NCI-H2107 treated with DMSO at 0.1 percent for 48 hours (cell line): ENCODE results near the gene SURF1.

Source experiments
- DNase-seq: peaks from one replicate; lab custom pipeline; 2025; ENCODE audit not compliant: unreplicated experiment; lab: John Stamatoyannopoulos, UW

Gene SURF1

DNA sequence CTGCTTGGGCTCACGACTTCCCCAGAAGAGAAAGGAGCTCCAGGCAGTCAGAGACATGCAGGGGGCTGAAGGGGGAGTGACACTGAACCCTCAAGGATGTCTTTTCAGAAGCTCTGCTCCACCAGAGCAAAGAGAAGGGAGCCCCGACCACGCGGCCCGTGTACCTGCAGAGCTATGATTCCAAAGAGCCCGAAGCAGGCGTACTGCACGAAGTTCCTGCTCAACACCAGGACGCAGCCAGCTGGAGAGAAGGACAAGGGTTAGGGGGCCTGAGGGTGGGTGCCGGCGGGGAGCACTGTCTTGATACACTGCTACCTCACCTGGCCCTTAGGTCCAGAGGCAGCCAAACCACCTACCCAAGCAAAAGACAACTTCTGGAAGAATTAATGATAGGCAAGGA is 10.1 kb upstream of the SURF1 start:
- DNase-seq, result no peak

DNA sequence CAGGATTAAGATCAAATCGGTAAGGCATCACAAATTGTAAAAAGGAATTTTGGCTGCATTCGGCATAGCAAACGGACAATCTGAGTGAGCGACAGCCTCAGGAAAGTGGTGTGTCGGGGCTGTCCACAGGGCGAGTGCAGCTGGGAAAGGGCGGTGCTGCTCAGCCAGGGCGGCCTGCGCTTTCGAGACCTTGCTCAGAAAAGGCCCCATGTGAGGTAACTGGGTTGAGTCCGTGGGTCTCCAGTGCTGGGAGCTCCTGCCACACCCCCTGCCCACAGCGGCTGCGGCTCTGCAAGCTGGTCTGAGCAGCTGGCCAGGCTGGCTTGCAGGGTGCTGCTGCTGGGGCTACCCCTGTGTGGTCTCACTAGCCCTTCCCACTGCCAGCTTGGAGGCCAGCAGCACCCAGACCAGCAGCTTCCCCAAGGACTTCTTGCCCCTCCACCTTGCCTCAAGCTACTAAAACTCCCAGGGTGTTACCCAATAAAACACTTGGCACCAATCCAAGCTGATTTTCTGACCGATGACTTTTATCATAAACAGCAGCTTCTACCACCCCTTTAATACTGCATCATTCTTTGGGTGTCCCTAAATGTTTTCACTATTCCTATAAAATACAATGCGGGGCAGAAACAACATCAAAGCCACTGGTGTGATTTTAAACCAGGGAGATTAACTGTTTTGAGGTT is 6.2 kb upstream of the SURF1 start:
- no peak for DNase-seq

DNA sequence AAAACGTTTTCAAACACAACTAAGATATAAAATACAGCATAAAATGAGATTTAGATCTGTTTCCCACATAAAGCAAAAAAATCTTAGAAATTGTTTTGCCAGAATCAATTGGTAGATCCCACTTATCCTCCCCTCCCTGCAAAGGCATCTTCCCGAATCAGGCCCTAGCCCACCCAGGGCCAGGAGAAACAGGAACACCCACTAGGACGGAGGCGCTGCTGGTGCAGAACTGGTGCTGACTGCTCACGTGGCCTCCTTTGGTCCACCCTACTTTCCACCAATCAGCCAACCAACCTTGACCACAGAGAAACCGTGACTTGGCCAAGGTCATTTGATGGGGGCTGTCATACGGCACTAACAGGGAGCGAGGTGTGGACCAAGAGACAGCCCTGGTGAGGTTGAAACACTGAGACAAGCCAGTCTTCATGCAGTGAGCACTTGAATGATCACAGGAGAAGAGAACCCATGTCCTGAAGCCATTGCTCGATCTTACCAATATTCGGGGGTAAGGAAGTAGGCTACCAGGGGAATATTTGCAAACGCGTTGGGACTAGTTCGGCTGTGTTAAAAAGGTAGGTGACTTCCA is 5.3 kb upstream of the SURF1 start:
- no peak for DNase-seq

DNA sequence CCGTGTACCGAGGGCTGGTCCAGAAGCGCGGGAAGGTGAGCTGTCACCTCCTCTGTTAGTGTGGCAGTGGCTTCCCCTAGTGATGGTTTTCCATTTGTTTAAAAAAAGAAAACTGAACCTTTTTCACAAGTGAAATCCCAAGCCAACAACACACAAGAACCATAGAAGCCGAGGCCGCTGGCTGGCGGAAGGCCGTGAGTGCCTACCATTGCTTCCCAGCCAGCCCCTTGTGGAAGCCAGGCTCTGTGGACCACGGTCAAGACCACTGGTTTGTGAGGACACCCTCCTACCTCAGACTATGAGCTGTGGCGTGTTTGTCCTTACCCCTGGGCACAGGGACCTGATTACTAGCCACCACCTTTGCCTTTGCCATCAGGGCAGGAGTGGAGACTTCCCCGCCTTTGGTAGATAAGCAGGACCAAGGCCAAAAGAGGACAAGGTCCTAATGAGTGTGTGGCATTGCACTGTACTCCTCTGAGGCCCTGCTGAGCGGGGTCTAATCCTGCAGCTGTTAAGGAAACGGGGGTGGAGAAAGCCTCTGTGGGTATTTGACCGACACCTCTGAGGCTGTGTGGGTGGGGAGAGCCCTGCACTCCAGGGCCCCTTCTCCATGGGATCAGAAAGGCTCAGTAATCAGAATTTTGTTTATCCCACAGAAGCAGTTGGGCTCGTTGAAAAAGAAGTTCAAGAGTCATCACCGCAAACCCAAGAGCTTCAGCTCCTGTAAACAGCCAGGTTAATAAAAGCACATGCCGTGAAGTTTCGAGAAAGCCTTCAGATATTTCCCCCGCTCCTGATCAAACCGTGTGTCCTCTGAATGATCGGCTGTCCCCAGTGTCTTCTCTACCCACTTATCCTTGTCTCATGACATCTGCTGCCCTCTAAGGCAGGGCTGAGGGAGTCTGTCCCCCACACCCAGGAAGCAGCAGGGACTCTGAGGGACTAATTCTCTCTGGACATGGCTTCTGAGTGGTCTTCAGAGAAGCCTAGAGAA is 4.4 kb upstream of the SURF1 start:
- DNase-seq, result no peak

DNA sequence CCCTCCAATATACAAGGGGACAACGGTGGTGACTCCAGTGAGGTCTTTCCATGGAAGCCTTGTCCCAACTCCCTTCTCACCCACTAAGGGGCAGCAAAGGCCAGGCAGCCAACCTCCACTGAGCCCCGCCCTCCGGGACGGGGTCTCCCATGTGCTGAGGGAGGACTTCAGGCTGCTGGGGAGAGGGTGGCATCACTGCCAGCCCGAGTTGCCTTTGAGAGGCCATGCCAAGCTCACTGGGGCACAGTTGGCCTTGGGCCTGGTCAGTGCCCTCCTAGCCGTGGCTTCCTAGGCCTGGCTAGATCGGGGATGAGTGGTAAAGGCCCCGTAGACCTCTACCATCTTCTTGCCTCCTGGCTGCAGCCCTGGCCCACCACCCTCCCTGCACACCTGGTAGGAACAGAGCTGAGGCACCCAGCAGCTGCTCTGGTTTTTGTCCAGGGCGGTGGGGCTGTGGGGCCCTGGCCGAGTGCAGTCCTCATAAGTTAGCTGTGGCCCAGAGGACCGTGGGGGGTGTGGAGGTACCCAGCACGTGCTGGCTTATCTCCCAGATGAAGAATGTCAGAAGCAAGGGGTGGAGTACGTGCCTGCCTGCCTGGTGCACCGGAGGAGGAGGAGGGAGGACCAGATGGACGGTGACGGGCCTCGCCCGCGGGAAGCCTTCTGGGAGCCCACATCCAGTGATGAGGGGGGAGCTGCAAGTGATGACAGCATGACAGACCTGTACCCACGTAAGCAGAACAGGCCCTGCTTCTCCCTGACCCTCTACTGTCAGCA is 3.3 kb upstream of the SURF1 start:
- DNase-seq, result no peak

DNA sequence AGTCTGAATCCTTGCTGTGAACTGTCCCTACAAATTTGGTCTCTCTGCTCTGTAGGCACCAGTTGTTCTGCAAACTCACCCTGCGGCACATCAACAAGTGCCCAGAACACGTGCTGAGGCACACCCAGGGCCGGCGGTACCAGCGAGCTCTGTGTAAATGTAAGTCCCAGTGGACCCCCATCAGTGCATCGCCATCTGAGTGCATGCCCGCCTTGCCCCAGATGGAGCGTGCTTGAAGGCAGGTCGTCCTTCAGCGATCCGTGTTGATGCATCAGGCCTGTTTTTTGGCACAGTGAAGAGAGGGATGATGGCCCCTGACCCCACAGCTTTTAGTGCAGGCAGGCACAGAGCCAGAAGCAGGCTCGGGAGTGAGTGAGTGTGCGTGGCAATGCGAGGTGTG is 1.4 kb upstream of the SURF1 start:
- no peak for DNase-seq

DNA sequence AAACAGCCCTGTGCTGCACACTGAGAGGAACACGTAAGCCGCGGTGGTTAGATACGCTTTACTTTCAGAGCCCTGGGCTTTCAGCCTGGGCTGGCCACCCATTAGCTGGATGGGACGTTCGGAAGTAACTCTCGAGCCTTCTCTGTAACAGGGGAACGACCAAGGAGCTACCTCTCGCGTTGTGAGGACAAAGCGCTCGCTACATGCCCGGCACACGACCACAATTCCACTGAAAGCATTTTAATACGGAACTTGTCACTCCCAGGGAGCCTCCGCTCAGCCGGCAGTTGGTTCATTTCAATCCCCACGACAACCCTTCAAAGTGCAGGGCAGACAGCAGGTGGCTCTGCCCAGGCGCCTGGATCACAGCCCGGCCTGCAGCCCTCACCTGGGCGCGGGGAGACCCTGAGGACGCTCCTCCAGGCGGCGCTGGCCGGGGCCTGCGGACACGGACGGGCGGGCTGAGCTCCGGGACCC is 368 bp downstream of the SURF1 start:
- no peak for DNase-seq

DNA sequence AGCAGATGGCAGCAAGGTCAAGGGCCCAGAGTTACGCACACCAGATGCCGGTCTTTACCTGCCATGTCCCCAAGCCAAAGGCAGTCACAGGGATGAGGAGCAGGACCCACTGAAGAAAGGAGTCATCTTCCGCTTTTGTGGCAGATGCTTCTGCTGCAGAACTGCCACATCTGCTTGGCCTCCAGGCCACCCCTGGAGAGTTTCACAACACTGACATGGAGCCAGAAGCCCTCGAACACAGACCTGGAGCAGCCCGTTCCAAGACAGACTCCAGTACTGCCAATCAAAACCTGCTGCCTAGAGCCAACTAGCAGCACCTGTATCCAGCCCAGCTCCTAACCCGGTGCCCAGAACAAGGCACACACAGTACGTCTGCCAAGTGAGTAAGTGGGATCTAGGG is 1.5 kb downstream of the SURF1 start:
- no peak for DNase-seq

DNA sequence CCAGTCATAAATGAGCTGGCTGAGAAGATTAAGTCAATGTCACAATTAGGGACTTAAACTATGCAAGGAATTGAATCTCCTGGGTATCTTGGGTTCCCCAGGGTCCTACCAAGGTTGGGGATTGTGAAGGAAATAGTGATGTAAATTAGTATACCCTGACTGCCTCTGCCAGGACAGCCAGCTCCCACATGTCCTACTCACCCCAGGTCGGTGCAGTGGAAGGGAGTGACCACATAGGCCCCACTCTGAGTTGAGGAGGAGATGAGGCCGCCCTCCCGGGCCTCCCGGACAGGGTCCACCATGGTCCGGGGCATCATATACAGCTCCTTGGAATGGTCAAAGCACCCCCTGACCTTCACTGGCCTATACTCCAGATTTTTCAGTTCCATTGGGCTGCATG is 2.7 kb downstream of the SURF1 start:
- DNase-seq, result no peak

DNA sequence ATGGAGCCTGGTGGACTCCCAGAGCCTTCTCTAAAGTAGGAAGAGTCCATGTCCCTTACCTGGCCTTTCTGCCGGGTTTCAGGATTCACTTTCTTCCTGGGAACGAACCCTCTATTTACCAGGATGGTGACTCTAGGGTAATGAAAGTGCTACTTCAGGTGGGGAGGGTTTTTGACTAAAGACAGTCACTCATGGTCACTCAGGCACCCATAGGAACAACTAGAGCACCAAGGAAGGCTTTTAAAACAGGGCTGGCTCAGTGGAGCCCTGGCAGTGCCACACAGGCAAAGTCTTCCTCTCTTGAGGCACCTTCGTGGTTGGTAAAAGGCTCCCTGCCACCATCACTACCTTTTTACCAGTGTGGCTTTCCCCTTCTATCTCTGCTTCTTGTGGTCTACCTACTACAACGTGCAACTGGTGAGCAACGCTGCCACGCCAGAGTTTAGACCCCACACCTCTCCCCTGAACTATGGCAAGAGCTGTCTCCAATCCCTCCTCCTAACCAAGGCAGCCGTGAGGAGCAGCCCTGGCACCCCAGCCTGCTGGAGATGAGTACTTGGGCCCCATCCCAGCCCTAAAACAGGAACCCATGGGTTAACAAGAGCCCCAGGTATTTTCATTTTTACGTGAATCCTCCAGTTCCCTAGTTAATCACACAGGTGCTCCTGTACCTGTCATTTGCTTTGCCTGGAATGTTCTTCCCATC is 3.5 kb downstream of the SURF1 start:
- DNase-seq, result no peak

DNA sequence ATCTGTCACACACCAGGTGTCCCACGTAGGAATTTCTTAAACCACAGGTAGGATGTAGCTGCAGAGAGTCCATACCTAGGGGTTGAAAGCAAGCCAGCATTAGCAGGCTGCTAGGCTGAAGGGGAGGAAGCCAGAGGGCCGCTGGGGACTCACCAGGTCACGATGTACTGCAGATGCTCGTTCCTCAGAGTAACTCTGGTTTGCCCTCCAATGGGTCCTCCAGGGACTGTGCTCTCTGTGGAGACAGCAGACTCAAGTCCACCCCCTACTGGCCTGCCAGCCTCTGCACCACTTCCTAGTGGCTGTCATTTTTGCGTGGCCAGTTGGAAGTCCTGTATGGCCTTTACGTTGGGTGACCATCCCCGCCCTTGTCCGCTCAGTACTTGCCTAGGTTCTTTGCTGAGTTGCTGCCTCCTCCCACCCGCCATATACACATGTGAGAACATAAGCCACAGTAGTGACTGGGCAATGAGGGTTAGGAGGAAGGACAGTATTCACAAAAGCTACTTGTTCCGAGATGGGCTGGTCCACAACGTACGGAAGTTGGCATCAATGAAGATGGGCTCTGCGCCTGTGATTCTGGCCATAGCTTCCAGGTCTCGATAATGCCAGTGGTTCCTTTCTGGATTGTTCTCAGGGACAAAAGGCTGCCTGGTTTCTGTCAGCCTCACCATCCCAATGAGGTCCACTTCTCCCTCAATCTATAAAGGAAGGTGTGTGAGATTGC is 4.2 kb downstream of the SURF1 start:
- no peak for DNase-seq

DNA sequence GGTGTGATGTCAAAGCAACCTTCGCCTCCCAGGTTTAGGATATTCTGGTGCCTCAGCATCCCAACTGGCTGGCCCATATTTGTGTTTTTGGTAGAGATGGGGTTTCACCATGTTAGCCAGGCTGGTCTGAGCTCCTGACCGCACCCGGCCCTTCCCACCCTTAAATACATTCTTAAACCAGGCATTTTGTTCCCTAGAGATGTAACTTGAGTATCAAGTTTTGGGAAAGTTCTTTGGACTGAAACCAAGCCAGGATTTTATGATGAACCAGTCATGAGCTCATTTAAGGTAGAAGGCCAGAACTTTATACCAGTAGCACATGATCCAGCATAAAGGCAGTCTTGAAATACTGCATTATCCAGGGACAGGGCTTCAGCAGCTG is 4.8 kb downstream of the SURF1 start:
- no peak for DNase-seq

DNA sequence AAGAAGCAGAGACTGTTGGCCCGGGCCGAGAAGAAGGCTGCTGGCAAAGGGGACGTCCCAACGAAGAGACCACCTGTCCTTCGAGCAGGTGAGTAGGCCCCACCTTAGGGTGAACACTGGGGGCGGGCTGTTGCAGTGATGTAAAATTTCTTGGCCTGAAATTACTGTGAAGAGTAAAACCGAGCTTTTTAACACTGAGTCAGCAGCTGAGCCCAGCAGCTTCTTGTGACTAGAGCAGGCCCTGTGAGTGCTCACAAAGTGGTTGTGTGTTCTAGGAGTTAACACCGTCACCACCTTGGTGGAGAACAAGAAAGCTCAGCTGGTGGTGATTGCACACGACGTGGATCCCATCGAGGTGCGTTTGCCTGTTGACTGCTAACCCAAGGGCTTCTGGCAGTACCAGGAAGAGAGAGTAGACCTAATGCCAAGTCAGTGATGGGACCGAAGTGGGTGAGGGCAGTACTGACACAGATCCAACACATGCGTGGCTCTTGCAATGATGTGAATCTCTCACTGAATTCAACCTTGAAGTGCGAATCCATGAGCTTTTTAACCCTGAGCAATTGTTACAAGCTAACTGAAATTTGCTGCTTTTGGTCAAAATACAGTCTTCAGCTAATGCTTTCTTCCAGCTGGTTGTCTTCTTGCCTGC is 6.2 kb downstream of the SURF1 start:
- DNase-seq, result no peak

DNA sequence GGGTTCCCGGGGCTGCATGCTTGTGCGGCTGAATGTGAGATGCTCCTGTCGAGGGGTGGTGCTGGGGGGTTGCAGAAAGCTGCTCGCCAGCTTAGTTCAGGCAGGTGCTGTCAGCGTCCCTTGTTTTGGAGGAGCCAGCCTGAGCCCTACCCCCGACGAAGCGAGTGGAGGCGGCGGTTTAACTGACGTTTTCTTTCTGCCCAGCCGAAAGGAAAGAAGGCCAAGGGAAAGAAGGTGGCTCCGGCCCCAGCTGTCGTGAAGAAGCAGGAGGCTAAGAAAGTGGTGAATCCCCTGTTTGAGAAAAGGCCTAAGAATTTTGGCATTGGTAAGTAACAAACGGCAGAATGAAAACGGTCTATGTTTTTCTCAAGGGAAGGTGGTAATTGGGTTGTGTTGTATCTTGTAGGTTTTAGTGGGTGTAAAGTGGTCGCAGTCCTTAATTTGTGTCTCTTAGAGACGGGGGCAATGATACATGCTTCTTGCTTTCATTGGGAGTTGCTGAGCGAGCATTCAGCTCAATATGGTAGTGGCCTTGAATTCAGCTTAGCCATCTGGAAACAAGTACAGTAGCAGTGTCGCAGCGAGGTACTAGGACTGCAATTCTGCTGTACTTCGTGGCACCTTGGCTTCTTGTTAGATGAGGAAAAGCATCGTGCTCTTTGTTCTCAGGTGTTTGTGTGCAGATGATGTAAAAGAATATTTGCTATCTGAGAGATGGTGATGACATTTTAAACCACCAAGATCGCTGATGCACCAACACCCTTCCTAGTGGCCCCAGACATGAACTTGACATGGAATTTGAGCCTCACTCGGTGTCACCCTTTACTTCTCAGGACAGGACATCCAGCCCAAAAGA is 7.3 kb downstream of the SURF1 start:
- DNase-seq, result no peak

DNA sequence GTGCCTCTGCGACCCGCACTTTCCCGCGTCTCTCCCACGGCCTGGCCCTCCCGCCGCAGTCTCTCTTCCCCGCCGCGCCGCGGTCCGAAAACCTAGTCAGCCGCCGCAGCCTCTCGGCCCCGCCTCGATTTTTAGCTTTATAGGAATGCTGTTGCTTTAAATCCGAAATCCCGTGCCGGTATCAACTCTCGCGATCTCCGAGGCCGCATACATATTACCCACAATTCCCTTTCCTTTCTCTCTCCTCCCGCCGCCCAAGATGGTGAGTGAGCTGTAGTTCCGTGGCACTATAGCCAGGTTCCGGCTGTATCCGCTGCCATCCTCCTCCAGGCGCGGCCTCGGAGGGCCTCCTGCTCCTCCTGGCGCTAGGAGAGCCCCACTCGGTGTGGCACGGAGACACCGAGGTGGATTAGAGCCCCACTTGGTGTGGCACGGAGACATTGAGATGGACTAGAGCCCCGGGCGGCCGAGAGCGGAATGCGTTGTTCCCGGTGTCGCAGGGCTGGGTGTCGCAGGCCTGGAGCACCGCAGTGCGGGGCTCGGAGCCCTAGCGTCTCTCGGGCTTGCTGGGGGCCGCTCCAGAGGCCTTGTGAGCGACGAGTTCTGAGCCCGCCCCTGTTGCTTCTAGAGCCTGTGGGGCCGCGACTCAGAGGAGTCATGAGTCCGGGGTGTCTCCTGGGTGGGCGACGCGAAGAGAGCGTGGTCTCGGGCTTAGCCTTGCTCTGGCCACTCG is 8.1 kb downstream of the SURF1 start, which contains the start of the genes MED22 and RPL7A:
MED22 (minus strand) TSS at position 147 of the 733 bp plus-strand sequence. CDS start 1,469 bp downstream, outside the sequence.
RPL7A (plus strand) TSS at position 234 of the 733 bp plus-strand sequence; CDS start at position 260, 26 bp downstream.
- peak; percentile 90 for DNase-seq

DNA sequence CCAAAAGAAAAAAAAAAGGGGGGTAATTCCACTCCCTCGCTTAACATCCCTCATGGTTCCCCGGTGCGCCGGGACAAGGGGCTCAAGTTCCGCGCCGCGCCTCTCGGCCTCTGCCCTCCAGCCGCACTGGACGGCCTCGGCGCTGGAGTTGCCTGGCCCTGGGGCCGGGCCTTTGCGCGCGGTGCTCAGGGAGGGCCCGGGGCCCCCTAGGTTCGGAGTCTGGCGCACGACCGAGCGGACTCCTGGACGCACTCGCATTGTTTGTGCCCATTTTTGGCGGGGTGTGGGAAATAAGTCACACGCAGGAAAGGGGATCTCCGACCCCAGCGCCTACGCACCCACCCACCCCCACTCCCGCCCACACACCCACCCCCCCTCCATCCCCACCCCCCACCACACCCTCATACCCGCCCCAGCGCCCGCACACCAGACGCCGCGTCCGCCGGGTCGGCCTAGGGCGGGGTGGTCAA is 8.7 kb downstream of the SURF1 start:
- DNase-seq, result no peak
